Left cardiac atrium (tissue), 4 donors: ENCODE data around the gene LRP8. TPM values are rescaled to one million over a fixed set of nuclear protein-coding genes. Genes with fewer than 3 reads are reported as not detected.
A peak's percentile ranks its signal among the peaks of the same experiment; 100 is the strongest.

ENCODE experiments used
- ATAC-seq, 2 donors: fragments of 200-7000 bp; cut with Tn5 transposase; one replicate each; pipeline ENCODE4 v1.9.1; 2020; ENCODE audit warnings: mild to moderate bottlenecking in 2 of 2, moderate library complexity in 2 of 2
- DNase-seq: peaks from one replicate; pipeline ENCODE4 v3.0.0-alpha.2; 2020
- intact Hi-C, 2 donors: fragments of 100-400 bp; cut with DNase I; formaldehyde crosslinking; loops; one replicate each; pipeline versions ENCODE4 v1.14.1 to v1.15.1; 2022 to 2023
- total RNA-seq, 2 donors: library from RNA; stranded (reverse); fragmentation: NEBNext Ultra II Directional; extraction: Animal tissue kit (Norgen Biotek cat#: 25700); gene quantifications; one replicate each; pipeline ENCODE4 v1.2.1, GENCODE V29; 2021
- donor health status: DM: no; HTN: yes; CAD: no.
- donor health status: DM: no; HTN: yes; CAD: no; lungs with severe emphysema.
- donor health status: DM: yes; HTN: yes; CAD: no.
- donor health status: Dilated cardiomyopathy.

The LRP8 gene
- total RNA-seq, 2 donors from 2014 or later: 1.7 to 4.1 TPM

GRCh38 chr1:53362270-53362669, 34.4 kb upstream of the LRP8 start:
- ATAC-seq (no peak), DNase-seq (no peak)
- intact Hi-C loops: no loop called here

GRCh38 chr1:53361541-53361961, 33.7 kb upstream of the LRP8 start:
- intact Hi-C loops: no loop called here

GRCh38 chr1:53359934-53360276, 32.0 kb upstream of the LRP8 start:
- intact Hi-C loops: no loop called here
- DNase-seq (no peak), ATAC-seq (no peak)

More at GRCh38 chr1:53361541-53361961, 33.7 kb upstream of the LRP8 start:
- no peak for ATAC-seq
- DNase-seq: no peak

- DNase-seq (no peak), ATAC-seq (no peak)
- intact Hi-C loops: no loop called here
These were observed 31.5 kb upstream of the LRP8 start for GRCh38 chr1:53359225-53359933.

GRCh38 chr1:53356637-53357036, 28.8 kb upstream of the LRP8 start:
- no peak for DNase-seq
- intact Hi-C loops: no loop called here
- ATAC-seq: no peak

- DNase-seq: no peak
- no peak for ATAC-seq
- intact Hi-C loops: no loop called here
These were observed 26.2 kb upstream of the LRP8 start for GRCh38 chr1:53354119-53354518.

- DNase-seq (no peak), ATAC-seq (no peak)
- intact Hi-C loops: no loop called here
These were observed 24.7 kb upstream of the LRP8 start for GRCh38 chr1:53352561-53352960.

GRCh38 chr1:53350853-53351767, 23.2 kb upstream of the LRP8 start:
- intact Hi-C loops: no loop called here
- no peak for ATAC-seq
- no peak for DNase-seq

- intact Hi-C loops: no loop called here
- no peak for DNase-seq
These were observed 22.3 kb upstream of the LRP8 start for GRCh38 chr1:53349968-53350852.

GRCh38 chr1:53349369-53349835, 21.5 kb upstream of the LRP8 start:
- DNase-seq (no peak), ATAC-seq (no peak)
- intact Hi-C loops: no loop called here

More at GRCh38 chr1:53349968-53350852, 22.3 kb upstream of the LRP8 start:
- ATAC-seq: no peak

GRCh38 chr1:53348486-53349368, 20.9 kb upstream of the LRP8 start:
- DNase-seq (no peak), ATAC-seq (peak; percentile 38 to 92)
- intact Hi-C loops: no loop called here

GRCh38 chr1:53346814-53347176, 18.9 kb upstream of the LRP8 start:
- ATAC-seq (no peak), DNase-seq (no peak)
- intact Hi-C loops: no loop called here

GRCh38 chr1:53345996-53346813, 18.3 kb upstream of the LRP8 start:
- intact Hi-C loops: no loop called here
- ATAC-seq (no peak), DNase-seq (no peak)

GRCh38 chr1:53344921-53345838, 17.3 kb upstream of the LRP8 start:
- ATAC-seq (no peak), DNase-seq (no peak)
- intact Hi-C loops: no loop called here

- no peak for DNase-seq
- no peak for ATAC-seq
- intact Hi-C loops: no loop called here
These were observed 16.2 kb upstream of the LRP8 start for GRCh38 chr1:53343831-53344668.
